Keratinocyte (primary cell): ENCODE results near the gene TYSND1.

Source experiments
- EZH2 ChIP-seq: IDR thresholded peaks from one replicate; pipeline ENCODE4 v1.6.1; 2012; ENCODE audit warnings: inconsistent platforms, mild to moderate bottlenecking, low read length, moderate library complexity
- TF ChIP-seq, protein P1 (sequence below), 3 experiments: IDR thresholded peaks in 1 of 3; conservative IDR thresholded peaks in 1 of 3; optimal IDR thresholded peaks in 1 of 3; 2 replicates in 2 of 3; 3 replicates in 1 of 3; pipeline versions ENCODE3 to v1.5.1; 2011; ENCODE audit warnings: low read length in 3 of 3, mild to moderate bottlenecking in 3 of 3, moderate library complexity in 2 of 3, control low read depth in 1 of 3, inconsistent platforms in 1 of 3; ENCODE audit not compliant: insufficient read depth in 2 of 3; ENCODE audit errors: extremely low read depth in 1 of 3

- TF ChIP-seq, protein P1, sequence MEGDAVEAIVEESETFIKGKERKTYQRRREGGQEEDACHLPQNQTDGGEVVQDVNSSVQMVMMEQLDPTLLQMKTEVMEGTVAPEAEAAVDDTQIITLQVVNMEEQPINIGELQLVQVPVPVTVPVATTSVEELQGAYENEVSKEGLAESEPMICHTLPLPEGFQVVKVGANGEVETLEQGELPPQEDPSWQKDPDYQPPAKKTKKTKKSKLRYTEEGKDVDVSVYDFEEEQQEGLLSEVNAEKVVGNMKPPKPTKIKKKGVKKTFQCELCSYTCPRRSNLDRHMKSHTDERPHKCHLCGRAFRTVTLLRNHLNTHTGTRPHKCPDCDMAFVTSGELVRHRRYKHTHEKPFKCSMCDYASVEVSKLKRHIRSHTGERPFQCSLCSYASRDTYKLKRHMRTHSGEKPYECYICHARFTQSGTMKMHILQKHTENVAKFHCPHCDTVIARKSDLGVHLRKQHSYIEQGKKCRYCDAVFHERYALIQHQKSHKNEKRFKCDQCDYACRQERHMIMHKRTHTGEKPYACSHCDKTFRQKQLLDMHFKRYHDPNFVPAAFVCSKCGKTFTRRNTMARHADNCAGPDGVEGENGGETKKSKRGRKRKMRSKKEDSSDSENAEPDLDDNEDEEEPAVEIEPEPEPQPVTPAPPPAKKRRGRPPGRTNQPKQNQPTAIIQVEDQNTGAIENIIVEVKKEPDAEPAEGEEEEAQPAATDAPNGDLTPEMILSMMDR (optimal IDR thresholded peaks at IDR 0.05 in 1 of 3, IDR thresholded peaks at IDR 0.05 in 1 of 3, conservative IDR thresholded peaks at IDR 0.05 in 1 of 3; ENCODE audit: extremely low read depth in 1 of 3, insufficient read depth in 2 of 3, low read length in 3 of 3), result no peak
- TF ChIP-seq EZH2, result no peak
Measured at GRCh38 chr10:70130878-70131559, 15.5 kb downstream of the TYSND1 start.
